Measurements from ENCODE around the gene HSPG2.
"Not testable (repeated sequence)": the region's sequence is repeated elsewhere in the genome, so short reads cannot be mapped to it uniquely, and the experiment has no call there.

Gene HSPG2

DNA sequence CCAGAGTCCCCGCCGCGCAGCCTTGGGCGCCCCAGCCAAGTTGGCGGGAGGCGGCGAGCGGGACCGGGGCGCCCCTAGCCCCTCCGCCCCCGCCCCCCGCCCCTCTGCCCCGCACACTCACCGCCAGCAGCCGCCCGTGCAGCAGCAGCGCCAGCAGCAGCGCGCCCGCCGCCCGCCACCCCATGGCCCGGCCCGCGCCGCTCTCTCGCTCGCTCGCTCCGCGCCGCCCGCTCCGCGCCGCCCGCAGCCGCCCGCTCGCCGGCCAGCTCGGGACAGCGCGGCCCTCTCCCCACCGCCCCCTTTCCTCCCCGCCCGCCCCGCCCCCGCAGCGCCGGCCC is at the start of gene HSPG2:
TSS of gene HSPG2 (minus strand) at position 277 of the 338 bp plus-strand sequence. CDS start at position 184, 93 bp downstream.
- DNase-seq, result no peak

GRCh38 chr1:21986386-21986785 is 49.3 kb upstream of the HSPG2 start:
- DNase-seq, result not testable (repeated sequence)

DNA sequence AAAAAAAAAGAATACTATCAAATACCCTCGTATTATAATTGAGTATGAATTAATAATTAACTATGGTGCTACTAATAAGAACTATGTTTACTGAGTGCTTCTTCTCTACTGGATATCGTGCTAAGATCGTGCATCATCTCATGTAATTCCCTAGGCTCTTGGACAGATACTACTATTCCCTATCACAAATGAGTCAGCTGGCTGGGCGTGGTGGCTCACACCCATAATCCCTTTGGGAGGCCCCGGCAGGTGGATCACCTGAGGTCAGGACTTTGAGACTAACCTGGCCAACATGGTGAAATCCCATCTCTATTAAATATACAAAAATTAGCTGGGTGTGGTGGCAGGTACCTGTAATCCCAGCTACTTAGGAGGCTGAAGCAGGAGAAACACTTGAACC is 48.8 kb upstream of the HSPG2 start:
- DNase-seq, result not testable (repeated sequence)

GRCh38 chr1:21983539-21983938 is 46.4 kb upstream of the HSPG2 start:
- DNase-seq, result not testable (repeated sequence)

GRCh38 chr1:21982122-21982521 is 45.0 kb upstream of the HSPG2 start:
- not testable (repeated sequence) for DNase-seq

DNA sequence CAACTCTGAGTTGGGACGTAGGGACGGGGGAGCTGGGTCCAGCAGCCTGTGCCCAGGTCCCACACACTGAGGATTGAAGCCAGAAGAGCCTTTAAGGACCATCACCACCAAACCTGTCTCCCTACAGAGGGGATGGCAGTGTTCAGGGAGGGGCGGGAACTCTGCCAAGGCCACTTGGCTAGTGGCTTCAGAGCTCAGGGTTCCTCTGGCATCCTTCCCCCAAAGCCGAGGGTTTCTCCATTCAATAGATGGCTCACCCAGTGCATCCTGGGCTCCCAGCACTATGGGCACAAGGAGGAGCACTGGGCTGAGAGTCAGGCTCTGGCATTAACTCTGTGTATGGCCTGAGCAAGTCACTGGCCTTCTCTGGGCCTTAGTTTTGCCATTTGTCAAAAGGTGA is 44.1 kb upstream of the HSPG2 start:
- DNase-seq, result not testable (repeated sequence)

- DNase-seq, result not testable (repeated sequence)
Observed at GRCh38 chr1:21980515-21981220, 43.6 kb upstream of the HSPG2 start.

DNA sequence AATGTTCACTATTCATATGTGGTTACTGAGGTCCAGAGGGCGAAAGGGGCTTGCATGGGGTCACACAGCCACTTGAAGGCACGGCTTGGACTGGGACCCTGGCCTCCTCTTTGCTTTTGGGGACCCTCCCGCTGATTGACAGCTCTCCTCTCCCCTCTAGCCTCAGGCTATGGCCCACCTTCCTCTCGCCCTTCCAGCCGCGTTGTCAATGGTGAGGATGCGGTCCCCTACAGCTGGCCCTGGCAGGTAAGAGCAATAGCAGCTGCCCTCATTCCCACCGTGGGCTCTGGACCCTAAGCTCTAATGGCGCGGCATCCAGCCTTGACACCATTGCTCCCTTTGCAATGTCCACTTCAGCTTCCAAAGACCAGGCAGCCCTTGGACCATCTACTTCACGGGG is 41.1 kb upstream of the HSPG2 start:
- DNase-seq, result not testable (repeated sequence)

DNA sequence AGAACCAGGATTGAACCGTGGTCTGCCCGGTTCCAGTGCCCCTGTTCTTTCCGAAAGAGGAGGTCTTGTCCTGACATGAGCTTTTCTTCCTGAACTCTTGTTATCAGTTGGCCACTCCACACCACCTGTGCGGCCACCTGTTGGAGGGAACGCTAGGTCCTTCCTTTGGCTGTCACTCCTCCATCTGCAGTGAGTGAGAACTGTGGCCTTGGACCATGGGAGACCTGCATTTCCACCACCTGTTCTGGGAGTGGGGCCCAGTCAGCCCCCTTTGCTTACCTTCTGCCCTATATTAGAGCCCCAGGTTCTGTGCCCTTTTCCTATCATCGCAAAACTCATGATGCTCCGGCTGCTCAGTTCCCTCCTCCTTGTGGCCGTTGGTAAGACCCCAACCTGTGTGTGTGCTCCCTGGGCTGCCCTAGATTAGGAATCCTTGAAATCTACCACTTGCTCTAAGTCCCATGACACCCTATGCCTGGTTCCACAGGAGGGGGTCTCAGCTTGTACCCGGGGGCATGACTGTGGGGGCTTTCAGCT is 39.7 kb upstream of the HSPG2 start, which contains the start of gene CELA3B:
TSS of gene CELA3B (plus strand) at position 320 of the 537 bp plus-strand sequence. CDS start at position 338, 18 bp downstream.
- not testable (repeated sequence) for DNase-seq

DNA sequence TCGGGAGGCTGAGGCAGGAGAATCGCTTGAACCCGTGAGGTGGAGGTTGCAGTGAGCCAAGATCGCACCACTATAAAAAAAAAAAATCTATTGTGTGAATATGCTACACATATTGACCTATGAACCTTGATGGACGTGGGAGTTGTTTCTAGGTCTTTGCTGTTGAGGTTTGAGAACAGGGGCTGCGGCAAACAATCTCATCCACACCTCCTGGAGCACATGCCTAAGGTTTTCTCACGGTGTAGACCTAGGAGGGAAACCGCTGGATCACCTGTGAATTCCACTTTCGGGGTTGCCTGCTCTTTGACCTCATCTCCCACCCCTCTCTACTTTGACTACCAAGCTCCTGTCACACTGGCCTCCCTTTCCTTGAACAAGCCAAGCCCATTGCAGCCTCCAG is 38.2 kb upstream of the HSPG2 start:
- not testable (repeated sequence) for DNase-seq

DNA sequence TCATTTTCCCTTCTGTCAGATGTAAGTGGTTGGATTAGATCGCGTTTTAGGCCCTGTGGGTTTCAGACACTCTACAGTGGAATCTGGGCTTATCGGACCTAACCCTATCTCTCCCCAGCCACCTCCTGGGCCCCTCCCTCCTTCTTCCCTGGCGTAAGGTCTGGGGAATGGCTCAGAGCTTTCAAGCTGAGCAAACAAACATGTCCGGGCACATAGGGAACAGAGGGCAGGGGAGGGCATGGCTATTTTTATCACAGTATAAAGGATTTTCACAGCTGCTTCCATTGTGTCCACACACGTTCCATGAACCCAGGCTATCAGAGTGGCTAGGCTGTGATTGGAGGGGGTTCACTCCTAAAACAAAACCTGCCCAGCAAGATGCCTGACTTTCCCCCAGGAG is 37.6 kb upstream of the HSPG2 start:
- not testable (repeated sequence) for DNase-seq

DNA sequence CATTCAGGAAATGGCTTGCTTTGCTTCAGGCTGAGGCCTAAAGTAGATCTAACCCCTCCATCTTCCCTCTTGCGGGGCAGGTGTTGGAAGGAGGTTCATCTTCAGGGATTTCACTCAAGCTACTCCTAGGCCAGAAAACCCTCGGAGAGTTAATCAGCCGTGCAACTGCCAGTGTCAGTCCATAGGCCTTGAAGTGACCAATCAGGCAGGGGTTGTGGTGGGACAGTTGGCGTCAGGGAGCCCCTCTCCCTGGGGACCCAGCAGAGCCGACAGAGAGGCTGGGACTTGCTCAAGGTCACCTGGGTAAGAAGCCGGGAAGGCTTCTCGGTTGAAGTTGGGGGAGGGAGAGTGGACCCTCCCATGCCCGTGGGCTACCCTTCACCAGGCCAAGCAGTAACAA is 36.8 kb upstream of the HSPG2 start:
- not testable (repeated sequence) for DNase-seq

GRCh38 chr1:21972973-21973441 is 35.9 kb upstream of the HSPG2 start:
- not testable (repeated sequence) for DNase-seq

DNA sequence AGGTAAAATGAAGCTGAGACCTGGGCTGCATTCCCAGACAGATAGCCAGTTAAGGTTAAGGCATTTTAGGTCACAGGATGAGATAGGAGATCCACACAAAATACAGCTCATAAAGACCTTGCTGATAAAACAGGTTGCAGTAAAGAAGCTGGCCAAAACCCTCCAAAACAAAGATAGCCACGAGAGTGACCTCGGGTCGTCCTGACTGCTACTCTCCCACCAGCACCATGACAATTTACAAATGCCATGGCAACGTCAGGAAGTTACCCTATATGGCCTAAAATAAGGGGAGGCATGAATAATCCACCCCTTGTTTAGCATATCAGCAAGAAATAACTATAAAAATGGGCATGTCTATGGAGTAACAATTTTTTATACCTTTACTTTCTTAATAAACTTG is 33.4 kb upstream of the HSPG2 start:
- DNase-seq, result not testable (repeated sequence)

DNA sequence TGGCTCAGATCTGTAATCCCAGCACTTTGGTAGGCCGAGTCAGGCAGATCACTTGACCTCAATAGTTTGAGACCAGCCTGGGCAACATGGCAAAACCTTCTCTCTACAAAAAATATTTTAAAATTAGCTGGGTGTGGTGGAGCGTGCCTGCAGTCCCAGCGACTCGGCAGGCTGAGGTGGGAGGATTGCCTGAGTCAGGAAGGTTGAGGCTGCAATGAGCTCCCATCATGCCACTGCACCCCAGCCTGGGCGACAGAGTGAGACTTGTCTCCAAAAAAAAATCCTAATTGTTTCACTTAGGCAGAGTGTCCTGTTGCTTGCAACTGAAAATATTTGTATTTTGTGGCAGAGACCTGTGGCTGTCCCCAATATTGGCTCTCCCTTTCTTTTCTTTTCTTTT is 32.0 kb upstream of the HSPG2 start:
- DNase-seq, result not testable (repeated sequence)

DNA sequence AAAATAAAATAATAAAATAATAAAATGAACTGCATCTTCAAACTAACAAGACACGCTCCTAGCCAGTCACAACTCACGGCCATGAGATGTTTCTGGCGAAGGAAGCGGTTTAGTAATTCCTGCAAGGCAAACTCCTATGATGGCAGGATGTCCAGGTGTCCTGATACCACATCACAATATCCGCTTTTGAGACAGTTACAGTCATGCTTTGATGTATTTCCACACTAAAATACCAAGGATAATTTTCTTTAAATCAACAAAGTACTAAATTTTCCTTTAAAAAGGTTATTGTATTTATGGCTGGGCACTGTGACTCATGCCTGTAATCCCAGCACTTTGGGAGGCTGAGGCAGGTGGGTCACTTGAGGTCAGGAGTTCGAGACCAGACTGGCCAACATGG is 30.1 kb upstream of the HSPG2 start:
- not testable (repeated sequence) for DNase-seq

DNA sequence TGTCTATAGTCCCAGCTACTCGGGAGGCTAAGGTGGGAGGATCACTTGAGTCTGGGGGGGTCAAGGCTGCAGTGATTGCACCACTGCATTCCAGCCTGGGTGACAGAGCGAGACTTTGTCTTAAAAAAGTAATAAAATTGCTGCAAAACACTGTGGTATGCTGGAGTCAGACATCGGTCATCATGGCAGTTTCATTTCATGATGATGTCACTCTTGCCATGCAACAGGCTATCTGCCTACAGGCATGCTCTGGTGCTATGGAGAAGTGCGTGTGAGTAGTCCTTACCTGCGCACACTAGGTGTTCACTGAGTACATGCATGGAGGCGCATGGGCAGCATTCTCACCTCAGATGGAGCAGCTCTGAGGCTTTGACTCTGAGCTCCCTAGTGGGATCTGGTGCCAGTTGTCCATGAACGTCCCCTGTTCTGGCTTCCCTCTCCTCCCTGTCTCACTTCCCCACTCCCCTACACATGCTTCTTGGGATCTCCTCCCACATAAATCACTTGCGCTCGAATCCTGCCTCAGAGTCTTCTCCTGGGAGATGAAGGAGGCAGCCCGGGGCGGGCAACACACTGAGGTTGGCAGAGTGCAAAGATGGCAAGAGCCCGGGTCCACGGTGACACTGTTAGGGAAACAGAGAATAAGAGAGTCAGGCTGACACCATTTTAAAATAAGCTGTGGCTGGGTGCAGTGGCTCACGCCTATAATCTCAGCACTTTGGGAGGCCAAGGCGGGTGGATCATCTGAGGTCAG is 29.3 kb upstream of the HSPG2 start:
- DNase-seq, result no peak

- peak; percentile 71 for DNase-seq
Observed at GRCh38 chr1:21963477-21964217, 26.5 kb upstream of the HSPG2 start.

DNA sequence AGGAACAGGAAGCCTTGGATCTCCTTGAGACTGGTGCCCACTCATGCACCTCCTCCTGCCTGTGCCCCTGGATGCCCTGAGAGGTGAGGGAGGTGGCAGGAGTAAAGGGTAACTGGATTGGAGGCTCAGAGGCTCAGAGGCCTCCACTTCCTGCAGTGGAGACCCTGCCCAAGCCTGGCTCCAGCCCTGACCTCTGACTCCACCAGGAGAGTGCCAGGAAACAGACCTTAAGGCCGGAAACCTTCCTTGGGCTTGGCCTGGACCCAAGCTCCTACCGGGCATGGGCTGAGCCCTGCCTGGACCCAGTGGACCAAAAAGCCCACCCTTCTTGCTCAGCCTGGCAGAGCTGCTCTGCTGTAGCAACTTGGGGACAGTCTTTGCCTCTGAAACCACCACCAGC is 24.7 kb upstream of the HSPG2 start:
- DNase-seq, result no peak

DNA sequence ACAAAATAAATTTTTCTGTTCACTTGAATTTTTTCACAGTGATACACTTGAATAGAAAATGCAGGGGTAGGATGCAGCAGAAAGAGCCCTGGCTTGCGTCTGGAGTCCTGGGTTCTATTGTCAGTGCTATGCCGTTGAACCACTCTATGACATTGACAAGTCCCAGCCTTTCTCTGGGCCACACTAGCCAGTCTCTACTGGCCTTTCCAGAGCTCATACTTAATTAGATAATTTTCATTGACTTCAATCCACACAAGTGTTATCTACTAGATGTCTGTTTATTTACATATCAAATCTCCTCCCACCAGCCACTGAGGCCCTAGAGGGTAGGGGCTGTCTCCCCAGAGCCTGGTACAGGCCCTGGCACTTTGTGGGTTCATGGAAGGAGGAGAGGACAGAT is 24.2 kb upstream of the HSPG2 start:
- no peak for DNase-seq

- DNase-seq, result peak; percentile 74
Observed at GRCh38 chr1:21956720-21957552, 19.8 kb upstream of the HSPG2 start.
